Activated CD8-positive, alpha-beta memory T cell treated with anti-CD3 and anti-CD28 coated beads for 24 hours (primary cell): ENCODE data around the gene CD200R1L.
"Not testable (repeated sequence)": the region's sequence is repeated elsewhere in the genome, so short reads cannot be mapped to it uniquely, and the experiment has no call there.

ENCODE experiments used
- DNase-seq: peaks from one replicate; pipeline ENCODE4 v3.0.0-alpha.2; 2020

CD200R1L gene, protein sequence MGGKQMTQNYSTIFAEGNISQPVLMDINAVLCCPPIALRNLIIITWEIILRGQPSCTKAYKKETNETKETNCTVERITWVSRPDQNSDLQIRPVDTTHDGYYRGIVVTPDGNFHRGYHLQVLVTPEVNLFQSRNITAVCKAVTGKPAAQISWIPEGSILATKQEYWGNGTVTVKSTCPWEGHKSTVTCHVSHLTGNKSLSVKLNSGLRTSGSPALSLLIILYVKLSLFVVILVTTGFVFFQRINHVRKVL

DNA sequence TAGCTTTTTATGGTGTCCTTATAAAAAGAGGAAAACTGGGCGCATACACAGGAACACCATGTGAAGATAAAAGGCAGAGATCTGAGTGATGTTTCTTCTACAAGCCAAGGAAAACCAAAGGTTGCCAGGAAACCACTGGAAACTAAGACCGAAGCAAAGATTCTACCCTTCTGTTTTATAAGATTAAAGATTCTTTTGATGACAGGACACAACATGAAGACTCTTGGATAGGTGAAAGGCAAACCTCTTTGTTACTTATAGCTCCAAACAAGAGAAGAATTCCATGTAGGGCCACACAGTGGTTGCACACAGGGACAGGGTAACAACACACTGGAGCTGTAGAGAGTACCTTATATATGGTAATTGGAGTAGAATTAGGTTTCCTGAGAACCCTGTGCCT is at the start of gene CD200R1L:
Gene CD200R1L, minus strand, starts transcription at position 101 of the 400 bp plus-strand sequence. CDS start 17,497 bp downstream, outside the sequence.
- DNase-seq: no peak

DNA sequence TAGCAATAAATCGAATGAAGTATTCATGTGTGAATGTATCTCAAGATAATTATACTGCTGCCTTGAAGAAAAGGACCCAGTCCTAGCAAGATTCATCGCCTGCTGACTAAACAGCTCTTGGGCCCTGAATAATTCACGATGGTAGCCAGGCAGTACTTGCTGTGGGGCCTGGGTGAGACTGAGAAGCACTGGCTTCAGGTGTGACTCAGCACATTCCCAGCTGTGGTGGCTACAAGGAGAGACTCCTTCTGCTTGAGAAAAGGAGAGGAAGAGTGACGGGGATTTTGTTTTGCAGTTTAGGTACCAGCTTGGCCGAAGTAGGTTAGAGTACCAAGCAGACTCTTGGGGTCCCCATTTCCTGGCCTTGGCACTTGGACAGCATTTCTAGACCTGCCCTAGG is 47.6 kb upstream of the CD200R1L start:
- DNase-seq: no peak

DNA sequence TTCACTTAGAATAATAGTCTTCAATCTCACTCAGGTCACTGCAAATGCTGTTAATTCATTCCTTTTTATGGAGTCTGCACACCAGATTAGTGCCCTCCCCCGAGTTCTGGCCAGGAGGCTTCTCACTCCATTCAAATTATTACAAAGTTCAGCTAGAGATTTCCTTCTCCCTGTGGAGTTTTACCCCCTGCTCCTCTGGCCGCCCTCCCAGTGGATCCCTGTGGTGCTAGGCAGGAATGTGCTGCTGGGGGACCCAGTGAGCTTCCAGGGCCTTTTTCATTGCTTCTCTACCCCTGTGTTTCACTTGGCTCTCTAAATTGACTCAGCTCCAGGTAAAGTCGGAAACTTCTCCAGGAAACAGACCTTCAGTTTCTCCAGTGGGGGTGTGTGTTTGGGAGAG is 42.7 kb upstream of the CD200R1L start:
- DNase-seq: no peak

DNA sequence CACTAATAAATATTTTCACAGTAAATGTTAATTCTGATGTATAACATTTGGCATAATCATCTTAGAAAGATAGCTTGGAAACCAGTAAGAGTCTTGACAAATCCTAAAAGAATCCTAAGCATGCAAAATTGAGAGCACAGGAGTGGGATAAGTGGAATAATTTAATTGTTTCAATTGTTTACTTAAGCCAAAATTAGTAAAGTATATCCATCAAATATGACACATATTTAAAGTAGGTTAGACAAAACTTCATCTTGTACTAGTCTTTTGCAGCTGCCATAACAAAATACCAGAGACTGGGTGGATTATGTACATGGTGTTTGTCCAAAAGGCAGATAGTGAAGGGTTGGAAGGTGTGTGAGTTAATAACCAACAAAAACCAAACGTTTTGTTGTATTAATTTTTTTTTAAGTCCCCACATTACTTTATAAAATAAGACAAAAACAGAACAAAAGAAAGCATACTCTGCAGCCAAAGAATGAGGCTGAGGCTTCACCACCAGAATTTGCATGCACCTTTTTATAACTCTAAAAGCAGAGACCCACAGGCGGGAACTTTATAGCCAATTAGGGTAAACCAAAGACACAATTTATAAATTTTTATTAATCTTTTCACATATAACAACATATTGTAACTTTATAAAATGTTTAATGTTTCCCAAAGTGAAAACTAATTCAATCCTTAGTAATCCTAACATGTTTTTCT is 41.9 kb upstream of the CD200R1L start:
- DNase-seq: no peak

DNA sequence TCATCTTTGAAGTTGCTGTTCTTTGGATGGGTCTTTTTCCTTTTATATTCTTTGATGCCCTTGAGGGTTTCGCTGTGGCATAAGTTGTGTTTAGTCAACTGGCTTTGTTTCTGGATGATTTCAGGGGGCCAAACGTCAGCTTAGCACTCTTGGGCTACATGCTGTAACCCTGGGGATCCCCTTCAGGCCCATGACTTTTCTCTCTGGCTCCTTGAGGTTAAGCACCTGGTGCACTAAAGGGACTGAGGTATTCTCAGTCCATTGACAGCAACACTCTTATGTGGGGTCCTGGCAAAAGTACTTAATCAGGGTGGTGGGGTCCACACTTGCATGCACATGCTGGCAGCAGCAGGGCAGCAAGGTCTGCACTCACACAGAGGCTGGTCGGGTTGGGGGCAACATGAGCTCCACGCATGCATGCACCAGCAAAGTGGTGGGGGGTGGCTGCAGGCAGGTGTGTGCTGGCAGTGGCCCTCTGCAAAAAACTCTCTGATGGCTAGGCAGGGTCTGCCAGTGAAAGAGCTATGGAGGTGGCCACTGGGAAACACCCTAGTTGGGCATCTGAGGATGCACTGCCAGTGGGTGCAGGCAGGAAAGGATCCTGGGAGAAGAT is 38.1 kb upstream of the CD200R1L start:
- DNase-seq: no peak

DNA sequence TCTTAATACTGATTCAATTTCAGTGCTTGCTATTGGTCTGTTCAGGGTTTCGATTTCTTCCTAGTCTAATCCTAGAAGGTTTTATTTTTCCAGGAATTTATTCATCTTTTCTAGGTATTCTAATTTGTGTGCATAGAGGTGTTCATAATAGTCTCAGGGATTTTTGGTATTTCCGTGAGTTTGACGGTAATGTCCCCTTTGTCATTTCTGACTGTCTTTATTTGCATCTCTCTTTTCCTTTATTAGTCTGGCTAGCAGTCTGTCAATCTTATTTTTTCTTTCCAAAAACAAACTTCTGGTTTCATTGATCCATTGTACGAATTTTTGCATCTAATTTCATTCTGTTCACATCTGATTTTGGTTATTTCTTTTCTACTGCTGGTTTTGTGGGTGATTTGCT is 35.2 kb upstream of the CD200R1L start:
- no peak for DNase-seq

DNA sequence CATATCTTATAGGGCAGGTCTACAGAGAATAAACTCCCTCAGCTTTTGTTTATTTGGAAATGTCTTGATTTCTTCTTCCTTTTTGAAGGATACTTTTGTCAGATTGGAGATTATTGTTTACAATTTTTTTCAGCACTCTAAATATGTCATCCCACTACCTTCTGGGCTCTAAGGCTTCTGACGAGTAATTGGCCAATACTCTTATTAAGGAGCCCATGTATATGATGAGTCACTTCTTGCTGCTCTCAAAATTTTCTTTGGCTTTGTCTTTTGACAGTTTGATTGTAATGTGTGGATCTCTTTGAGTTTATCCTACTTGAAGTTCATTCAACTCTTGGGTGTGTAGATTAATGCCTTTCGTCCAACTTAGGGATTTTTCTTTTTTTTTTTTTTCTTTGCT is 28.9 kb upstream of the CD200R1L start:
- DNase-seq: no peak

DNA sequence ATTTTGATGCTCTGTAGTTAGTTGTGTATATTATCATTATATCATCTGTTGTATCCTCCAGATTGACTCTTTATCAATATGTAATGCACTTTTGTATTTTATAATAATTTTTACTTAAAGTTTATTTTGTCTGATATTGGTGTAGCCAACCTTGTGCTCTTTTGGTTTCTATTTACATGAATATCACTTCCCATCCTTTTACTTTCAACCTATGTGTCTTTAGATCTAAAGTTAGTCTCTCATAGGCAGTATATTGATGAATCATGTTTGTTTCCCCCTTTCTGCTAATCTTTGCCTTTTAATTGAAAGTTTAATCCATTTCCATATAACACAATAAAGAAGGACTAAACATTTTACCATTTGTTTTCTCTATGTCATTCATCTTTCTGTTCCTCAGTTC is 28.1 kb upstream of the CD200R1L start:
- no peak for DNase-seq

DNA sequence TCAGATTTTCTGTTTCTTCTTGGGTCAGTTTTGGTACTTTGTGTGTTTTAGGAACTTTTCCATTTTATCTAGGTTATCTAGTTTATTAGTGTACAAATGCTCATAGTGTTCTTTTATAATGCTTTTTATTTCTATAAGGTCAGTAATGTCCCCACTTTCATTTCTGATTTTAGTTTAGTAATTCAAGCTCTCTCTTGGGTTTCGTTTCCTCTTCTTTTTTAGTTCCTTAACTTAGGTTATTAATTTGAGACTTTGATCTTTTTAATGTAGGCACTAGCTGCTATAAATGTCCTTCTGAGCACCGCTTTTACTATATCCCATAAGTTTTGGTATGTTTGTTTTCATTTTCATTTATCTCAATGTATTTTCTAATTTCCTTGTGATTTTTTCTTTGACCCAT is 27.0 kb upstream of the CD200R1L start:
- no peak for DNase-seq

DNA sequence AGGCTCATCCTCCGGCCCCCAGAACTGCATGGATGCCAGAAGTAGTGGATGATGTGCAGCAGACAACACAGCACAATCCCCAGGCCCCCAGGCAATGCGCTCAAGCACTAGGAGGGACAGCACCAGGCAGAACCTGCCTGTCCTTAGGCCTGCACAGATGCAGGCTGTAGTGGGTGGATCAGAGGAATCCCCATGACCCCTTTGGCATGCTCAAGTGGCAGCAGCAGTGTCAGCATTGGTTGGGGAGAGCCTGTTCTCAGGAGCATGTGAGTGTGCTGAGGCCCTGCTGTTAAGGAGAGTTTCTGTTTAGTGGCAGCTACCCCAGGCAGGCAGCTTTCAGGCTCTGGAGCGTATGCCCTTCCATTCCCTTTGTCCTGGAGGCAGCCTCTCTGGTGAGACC is 25.1 kb upstream of the CD200R1L start:
- no peak for DNase-seq

DNA sequence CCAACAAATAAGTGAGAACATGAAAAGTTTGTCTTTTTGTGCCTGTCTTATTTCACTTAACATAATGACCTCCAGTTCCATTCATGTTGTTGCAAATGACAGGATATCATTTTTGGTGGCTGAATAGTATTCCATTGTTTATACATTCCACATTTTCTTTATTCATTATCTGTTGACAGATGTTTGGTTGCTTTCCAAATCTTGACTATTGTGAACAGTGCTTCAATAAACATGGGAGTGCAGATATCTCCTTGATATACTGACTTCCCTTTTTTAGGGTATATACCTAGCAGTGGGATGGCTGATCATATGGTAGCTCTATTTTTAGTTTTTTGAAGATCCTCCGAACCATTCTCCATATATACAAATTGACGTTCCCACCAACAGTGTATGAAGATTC is 19.1 kb upstream of the CD200R1L start:
- DNase-seq: no peak

DNA sequence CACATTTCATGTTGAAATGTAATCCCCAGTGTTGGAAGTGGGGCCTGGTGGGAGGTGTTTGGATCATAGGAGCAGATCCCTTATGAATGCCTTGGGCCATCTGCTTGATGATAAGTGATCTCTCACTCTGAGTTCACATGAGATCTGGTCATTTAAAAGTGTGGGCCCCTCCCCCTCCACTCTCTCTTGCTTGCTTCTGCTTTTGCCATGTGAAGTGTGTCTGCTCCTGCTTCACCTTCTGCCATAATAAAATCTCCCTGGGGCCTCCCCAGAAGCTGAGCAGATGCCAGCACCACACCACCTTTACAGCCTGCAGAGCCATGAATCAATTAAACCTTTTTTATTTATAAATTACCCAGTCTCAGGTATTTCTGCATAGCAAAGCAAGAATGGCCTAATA is 14.2 kb upstream of the CD200R1L start:
- DNase-seq: no peak

DNA sequence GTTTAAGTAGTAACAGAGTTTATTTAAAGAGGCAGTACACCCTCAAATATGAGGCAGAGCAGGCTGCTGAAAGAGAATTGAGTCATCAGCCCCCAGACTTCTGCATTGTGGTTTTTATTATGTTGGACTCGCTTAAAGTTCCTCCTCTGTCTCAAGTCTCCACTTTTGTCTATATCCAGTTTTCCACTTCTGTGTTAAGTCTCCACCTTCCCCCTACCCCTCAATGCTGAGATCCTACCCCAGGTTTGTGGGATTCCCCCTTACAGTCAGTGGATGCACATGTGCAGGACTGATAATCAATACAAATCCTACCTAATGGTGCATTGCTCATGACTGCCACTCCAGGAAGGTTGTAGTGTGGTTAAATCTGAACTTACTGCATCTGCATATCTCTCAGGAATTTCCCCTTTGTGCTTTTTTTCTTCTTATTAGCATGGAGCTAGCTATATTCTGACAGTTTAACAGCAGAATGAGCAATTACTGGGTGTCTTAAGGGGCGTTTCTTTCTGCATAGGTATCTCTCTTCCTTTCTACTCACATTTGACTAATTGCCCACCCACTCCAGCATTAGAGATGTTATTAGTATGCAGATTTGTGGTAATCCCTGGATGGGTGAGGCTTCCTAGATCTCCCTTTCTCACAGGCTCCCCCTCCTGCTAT is 11.9 kb upstream of the CD200R1L start:
- no peak for DNase-seq

DNA sequence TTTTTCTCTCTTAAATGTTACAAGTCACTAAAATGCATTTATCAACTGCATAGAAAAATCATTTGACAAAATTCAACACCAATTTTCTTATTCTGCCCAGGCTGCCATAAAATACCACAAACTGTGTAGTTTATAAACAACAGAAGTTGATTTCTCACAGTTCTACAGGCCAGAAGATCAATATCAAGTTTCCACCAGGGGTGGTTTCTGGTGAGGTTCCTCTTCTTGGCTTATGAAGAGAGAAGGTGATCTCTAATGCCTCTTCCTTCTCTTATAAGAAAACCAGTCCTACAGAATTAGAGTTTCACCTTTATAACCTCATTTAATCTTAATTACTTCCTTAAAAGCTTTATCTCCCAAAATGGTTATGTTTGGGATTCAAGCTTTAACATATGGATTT is 10.9 kb upstream of the CD200R1L start:
- no peak for DNase-seq

DNA sequence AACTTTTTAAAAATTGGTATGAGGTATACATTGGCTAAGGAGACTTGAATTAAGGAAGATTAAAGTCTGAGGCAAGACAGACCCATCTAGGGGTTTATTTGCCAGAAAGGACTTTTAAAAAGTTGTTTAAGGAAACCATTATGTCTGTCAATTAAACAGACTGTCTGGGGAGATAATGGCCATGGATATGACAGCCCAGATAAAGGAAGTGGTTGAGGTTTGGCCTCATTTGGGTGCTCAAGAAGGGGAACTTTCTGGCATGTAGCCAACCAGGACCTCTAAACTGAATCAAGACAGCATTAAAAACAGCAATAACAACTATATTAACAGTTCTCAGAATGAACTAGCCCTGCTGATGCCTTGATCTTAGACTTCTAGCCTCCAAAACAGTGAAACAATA is 9.9 kb upstream of the CD200R1L start:
- DNase-seq: no peak

DNA sequence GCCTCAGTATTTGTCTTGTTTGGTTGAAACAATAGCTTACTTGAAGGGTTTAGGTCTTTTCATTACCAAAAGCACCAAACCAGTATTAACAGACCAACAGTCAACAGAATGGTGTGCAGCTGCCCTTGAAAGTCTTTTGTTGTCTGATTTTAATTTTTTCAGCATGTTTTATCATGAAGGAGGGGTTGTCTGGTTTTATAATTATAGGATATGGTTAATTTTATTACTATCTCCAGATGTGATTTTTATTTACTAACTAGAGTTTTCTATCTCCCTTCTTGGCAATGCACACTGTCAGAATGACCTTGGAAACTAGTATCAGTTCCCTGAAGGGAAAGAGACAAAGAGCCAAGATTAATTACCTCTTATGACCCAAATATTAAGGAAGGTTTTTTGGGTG is 9.2 kb upstream of the CD200R1L start:
- DNase-seq: no peak

DNA sequence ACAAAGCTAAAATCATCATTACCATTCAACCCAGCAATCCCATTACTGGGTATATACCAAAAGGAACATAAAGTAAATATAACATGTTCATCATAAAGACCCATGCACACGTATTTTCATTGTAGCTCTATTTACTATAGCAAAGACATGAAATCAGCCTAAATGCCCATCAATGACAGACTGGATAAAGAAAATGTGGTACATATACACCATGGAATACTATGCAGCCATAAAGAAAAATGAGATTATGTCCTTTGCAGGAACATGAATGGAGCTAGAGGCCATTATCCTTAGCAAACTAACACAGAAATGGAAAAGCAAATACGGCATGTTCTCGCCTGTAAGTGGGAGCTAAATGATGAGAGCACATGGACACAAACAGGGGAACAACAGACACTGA is 8.4 kb upstream of the CD200R1L start:
- DNase-seq: not testable (repeated sequence)

DNA sequence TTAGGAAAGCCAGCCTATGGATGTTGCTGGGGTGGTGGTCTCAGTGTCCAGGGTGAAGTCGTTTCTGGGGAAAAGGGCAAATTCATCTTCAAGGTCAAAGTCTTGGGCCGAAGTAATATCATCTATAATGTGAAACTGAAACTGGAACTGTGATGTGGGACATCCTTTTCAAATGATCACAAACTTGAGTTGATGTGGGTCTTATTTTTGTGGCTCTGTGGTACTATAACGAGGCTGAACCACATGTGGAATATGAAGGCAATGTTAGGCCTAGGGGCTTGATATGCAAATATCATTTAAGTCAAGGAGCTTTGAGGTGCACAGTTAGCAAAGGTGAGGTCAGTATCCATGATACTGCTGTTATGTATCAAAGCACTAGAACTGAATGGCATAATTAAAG is 1.5 kb upstream of the CD200R1L start:
- no peak for DNase-seq

DNA sequence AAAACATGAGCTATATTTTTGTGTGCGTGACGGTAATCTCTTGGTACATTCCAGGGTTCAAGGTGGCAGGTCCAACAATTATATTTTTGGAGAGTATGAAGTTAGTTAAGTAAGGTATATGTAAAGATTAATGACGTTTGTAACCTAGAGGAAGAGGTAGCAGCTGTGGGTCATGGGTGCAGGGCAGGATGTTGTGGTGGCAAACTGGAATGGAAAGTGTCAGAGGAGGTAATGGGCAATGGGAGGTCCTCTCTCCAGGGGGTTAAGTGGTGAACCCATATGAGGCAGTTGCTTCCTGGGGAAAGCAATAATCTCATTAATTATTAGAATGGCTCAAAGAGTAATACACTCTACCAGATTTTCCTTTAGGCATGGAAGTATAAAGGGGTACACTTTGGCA is 1.0 kb upstream of the CD200R1L start:
- no peak for DNase-seq

DNA sequence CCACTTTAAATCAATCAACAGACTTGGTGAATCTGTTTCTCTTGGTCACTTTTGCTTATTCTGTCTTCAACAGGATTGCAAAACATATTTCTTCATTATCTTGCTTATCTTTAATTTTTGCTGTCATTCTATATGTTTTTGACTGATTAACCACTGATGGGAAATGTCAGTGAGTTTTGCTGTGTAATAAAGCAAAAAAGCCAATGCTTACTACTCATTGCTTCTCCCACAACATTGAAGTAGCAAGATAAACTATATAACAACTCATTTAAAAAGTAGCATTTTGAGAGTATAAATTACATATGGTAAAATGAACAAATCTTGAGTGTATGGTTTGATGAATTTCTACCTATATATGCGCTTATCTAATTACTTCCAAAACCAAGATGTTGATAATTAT is 892 bp downstream of the CD200R1L start:
- DNase-seq: no peak

DNA sequence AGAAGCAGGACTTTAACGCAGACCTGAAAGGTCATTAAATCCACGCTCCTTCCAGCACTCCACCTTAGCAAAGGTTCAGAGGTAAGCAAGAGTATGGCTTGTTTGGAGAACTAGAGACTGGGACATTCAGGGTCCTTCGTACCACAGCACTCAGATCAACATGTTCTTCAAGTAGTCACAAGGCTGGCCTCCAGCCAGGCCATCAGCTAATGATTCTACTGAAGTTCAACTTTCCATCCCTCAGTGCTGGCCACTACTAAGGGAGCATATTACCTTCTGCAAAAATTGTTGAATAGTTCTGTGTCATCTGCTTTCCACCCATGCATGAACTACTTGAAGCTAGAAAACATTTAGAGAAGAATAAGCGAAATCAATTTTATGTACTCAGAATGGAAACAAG is 17.6 kb downstream of the CD200R1L start:
- no peak for DNase-seq

DNA sequence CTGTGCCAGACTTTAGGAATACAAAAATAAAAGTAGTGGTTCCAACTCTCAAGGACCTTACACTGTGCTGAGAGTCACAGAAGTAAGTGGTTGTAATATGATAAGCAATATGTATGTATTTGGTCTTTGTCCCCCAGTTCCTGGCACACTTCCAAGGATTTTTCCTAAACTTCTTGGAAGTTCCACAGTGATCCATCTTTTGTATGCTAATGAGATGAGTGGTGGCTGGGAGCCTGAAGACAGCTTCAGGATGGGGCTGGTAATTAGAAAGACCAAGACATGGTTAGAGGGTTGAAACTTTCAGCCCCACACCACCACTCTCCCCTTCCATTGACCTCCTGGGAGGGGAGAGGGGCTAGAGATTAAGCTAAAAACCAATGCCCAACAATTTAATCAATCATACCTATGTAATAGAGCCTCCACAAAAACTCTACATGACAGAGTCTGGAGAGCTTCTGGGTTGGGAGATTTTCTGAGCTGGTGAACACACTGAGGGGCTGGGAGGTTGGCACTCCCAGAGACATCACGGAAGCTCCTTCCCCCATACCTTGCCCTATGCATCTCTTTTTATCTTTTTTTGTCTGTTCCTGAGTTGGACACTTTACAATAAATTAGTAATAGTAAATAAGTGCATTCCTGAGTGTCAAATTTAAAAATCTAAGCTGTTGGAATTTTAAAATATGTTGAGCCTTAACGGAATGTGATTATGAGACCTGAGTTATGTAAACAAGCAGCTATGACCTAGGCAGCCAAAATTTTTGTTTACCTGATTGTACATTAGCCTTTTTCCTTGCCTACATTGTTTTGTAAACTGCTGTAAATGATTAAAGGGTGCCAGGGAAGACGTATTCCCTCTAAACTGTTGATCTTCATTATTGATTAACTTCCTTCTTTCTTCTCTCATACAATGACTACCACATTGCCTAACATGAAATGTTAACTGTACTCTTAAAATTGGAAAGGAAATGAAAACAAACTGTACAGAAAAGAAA is 24.3 kb downstream of the CD200R1L start:
- DNase-seq: no peak

DNA sequence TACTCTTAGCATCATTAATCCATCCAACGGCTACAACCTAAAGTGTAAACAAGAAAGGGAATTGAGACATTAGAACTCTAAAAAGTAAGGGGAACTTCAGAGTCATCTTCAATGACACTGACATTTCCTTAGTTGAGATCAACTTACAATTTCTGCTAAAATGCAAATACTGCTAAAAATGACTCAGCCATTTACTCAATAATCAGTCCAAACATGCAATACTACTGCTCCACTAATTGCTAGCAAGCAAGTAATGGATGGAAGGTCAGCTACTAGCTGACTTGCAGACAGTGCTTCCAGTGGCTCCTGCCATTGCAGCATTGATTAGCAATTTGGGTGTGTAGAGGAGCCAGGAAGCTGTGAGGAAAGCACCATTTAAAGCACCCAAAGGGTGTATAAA is 28.4 kb downstream of the CD200R1L start:
- DNase-seq: no peak
